ENCODE measurements around the gene TCEA2. TPM values are rescaled to one million over a fixed set of nuclear protein-coding genes. Genes with fewer than 3 reads are reported as not detected.
"Not testable (repeated sequence)": the region's sequence is repeated elsewhere in the genome, so short reads cannot be mapped to it uniquely, and the experiment has no call there.

TCEA2 gene
- total RNA-seq, 1 experiment from 2014 or later, result 28.2 TPM

- no peak for DNase-seq (ENCODE audit: low read depth)
Measured at GRCh38 chr20:64108731-64109681, 46.0 kb downstream of the TCEA2 start.

GRCh38 chr20:64109831-64110391, 46.9 kb downstream of the TCEA2 start:
- DNase-seq (ENCODE audit: low read depth), result no peak

- DNase-seq (ENCODE audit: low read depth), result no peak
Measured at GRCh38 chr20:64110411-64111068, 47.5 kb downstream of the TCEA2 start.

- DNase-seq (ENCODE audit: low read depth), result no peak
Measured at GRCh38 chr20:64111841-64112641, 49.0 kb downstream of the TCEA2 start.

- DNase-seq (ENCODE audit: low read depth), result no peak
Measured at GRCh38 chr20:64112691-64113443, 49.9 kb downstream of the TCEA2 start.

GRCh38 chr20:64113444-64113775, 50.4 kb downstream of the TCEA2 start:
- no peak for DNase-seq (ENCODE audit: low read depth)

GRCh38 chr20:64113796-64114355, 50.9 kb downstream of the TCEA2 start:
- no peak for DNase-seq (ENCODE audit: low read depth)

GRCh38 chr20:64114356-64114971, 51.5 kb downstream of the TCEA2 start:
- DNase-seq (ENCODE audit: low read depth), result no peak

GRCh38 chr20:64115171-64115911, 52.3 kb downstream of the TCEA2 start:
- DNase-seq (ENCODE audit: low read depth), result no peak

GRCh38 chr20:64116016-64116415, 53.0 kb downstream of the TCEA2 start:
- DNase-seq (ENCODE audit: low read depth), result no peak

- DNase-seq (ENCODE audit: low read depth), result no peak
Measured at GRCh38 chr20:64116541-64117431, 53.8 kb downstream of the TCEA2 start.

GRCh38 chr20:64117432-64117777, 54.4 kb downstream of the TCEA2 start:
- not testable (repeated sequence) for DNase-seq (ENCODE audit: low read depth)

GRCh38 chr20:64119301-64119680, 56.3 kb downstream of the TCEA2 start:
- DNase-seq (ENCODE audit: low read depth), result peak; percentile 18

GRCh38 chr20:64119681-64120341, 56.8 kb downstream of the TCEA2 start:
- no peak for DNase-seq (ENCODE audit: low read depth)

GRCh38 chr20:64121586-64121985, 58.6 kb downstream of the TCEA2 start:
- no peak for DNase-seq (ENCODE audit: low read depth)

Data from RPMI7951 (cell line).